Ascending aorta (tissue), 2 donors: ENCODE measurements around the gene MTG1. TPM values are rescaled to one million over a fixed set of nuclear protein-coding genes. Genes with fewer than 3 reads are reported as not detected.

ENCODE experiments used
- DNase-seq, 2 donors: peaks; one replicate each; pipeline ENCODE4 v3.0.0-alpha.2; 2019; ENCODE audit warnings: low spot score in 2 of 2
- H3K27ac ChIP-seq, 2 donors: fragments of 200-600 bp; sonication (generic); one replicate each; pipeline ENCODE4 v1.5.1; 2016 to 2017; ENCODE audit warnings: mild to moderate bottlenecking in 1 of 2
- H3K27me3 ChIP-seq: fragments of 200-600 bp; sonication (generic); one replicate; pipeline ENCODE4 v1.5.1; 2017
- H3K36me3 ChIP-seq, 2 donors: fragments of 200-600 bp; sonication (generic); one replicate each; pipeline ENCODE4 v1.5.1; 2016
- H3K4me1 ChIP-seq, 2 donors: fragments of 200-600 bp; sonication (generic); one replicate each; pipeline ENCODE4 v1.5.1; 2016 to 2017; ENCODE audit warnings: mild to moderate bottlenecking in 1 of 2
- H3K4me3 ChIP-seq, 2 donors: fragments of 200-600 bp; sonication (generic); one replicate each; pipeline ENCODE4 v1.5.1; 2016 to 2017; ENCODE audit warnings: mild to moderate bottlenecking in 1 of 2
- H3K9me3 ChIP-seq, 2 donors: fragments of 200-600 bp; sonication (generic); one replicate each; pipeline ENCODE4 v1.5.1; 2016
- intact Hi-C: fragments of 100-400 bp; cut with DNase I; formaldehyde crosslinking; loops from one replicate; pipeline ENCODE4 v1.15.1; 2023
- total RNA-seq: library from RNA; depleted of rRNA; stranded (reverse); fragments of >200 nt; gene quantifications from one replicate; pipeline ENCODE4 v1.1.0, GENCODE V29; 2016
- TF ChIP-seq, protein P1 (sequence below), 3 experiments: fragments of 200-600 bp in 2 of 3; fragments of 450-650 bp in 1 of 3; sonication (generic) in 2 of 3; IDR thresholded peaks; one replicate each; pipeline ENCODE4 v1.5.1; 2016 to 2019; ENCODE audit warnings: antibody characterized with exemption in 3 of 3, mild to moderate bottlenecking in 1 of 3, moderate library complexity in 1 of 3

MTG1 gene
- total RNA-seq, 1 donor from 2014 or later = 37.8 TPM

- TF ChIP-seq, protein P1, sequence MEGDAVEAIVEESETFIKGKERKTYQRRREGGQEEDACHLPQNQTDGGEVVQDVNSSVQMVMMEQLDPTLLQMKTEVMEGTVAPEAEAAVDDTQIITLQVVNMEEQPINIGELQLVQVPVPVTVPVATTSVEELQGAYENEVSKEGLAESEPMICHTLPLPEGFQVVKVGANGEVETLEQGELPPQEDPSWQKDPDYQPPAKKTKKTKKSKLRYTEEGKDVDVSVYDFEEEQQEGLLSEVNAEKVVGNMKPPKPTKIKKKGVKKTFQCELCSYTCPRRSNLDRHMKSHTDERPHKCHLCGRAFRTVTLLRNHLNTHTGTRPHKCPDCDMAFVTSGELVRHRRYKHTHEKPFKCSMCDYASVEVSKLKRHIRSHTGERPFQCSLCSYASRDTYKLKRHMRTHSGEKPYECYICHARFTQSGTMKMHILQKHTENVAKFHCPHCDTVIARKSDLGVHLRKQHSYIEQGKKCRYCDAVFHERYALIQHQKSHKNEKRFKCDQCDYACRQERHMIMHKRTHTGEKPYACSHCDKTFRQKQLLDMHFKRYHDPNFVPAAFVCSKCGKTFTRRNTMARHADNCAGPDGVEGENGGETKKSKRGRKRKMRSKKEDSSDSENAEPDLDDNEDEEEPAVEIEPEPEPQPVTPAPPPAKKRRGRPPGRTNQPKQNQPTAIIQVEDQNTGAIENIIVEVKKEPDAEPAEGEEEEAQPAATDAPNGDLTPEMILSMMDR (IDR thresholded peaks at IDR 0.05) = no peak
- intact Hi-C loops = no loop called here
- Histone ChIP-seq H3K36me3 (no peaks in the 10 kb centered on the region), H3K9me3 (peaks cover 28 to 30% of the 10 kb centered on the region in 2 donors), H3K27me3 (no peaks in the 10 kb centered on the region), H3K4me3 (no peak overlapping the region), H3K4me1 (no peaks in the 10 kb centered on the region), H3K27ac (no peak overlapping the region)
- DNase-seq = peak in 1 of 2 donors; percentile 54
Measured at GRCh38 chr10:133442967-133443924, 49.3 kb downstream of the MTG1 start.

- Histone ChIP-seq H3K27ac (no peak overlapping the region), H3K36me3 (no peaks in the 10 kb centered on the region), H3K9me3 (peaks cover 38 to 43% of the 10 kb centered on the region in 2 donors), H3K4me1 (no peaks in the 10 kb centered on the region), H3K4me3 (no peak overlapping the region), H3K27me3 (no peaks in the 10 kb centered on the region)
- TF ChIP-seq, protein P1 (IDR thresholded peaks at IDR 0.05) = no peak
- no peak for DNase-seq
- intact Hi-C loops = no loop called here
Measured at GRCh38 chr10:133444342-133445267, 50.6 kb downstream of the MTG1 start.

DNA sequence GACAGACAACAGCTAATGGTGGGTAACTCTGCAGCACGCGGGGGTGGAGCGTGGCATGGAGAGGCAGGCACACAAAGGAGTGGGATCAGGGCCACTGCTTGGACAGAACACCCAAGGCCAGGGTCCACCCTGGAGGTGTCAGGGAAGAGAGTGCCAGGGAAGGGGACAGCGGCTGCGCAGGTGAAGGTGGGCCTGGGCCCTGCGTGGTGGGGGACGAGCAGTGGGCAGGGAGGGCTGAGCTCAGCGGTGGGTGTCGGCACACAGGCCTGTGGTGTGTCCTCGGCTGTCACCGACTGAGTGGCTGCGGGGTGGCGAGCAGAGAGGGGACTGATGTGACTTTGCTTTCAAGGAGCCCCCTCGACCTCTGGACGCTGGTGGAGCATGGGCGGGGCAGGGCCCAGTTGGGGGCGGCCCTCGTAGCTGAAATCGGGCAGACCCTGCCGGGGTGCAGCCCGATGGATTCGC is 51.3 kb downstream of the MTG1 start:
- TF ChIP-seq, protein P1 (IDR thresholded peaks at IDR 0.05) = no peak
- H3K27ac ChIP-seq = no peak overlapping the region
- H3K36me3 ChIP-seq = no peaks in the 10 kb centered on the region
- peaks cover 38 to 43% of the 10 kb centered on the region in 2 donors for H3K9me3 ChIP-seq
- intact Hi-C loops = no loop called here
- DNase-seq = peak in 1 of 2 donors; percentile 60
- H3K27me3 ChIP-seq = no peaks in the 10 kb centered on the region
- no peak overlapping the region for H3K4me3 ChIP-seq
- no peaks in the 10 kb centered on the region for H3K4me1 ChIP-seq

GRCh38 chr10:133445751-133446708 is 52.1 kb downstream of the MTG1 start:
- intact Hi-C loops = no loop called here

More at GRCh38 chr10:133445751-133446708, 52.1 kb downstream of the MTG1 start:
- Histone ChIP-seq H3K4me1 (no peaks in the 10 kb centered on the region), H3K27ac (no peak overlapping the region), H3K36me3 (no peaks in the 10 kb centered on the region), H3K4me3 (no peak overlapping the region), H3K27me3 (no peaks in the 10 kb centered on the region), H3K9me3 (peaks cover 38 to 43% of the 10 kb centered on the region in 2 donors)
- TF ChIP-seq, protein P1 (IDR thresholded peaks at IDR 0.05) = no peak
- peak in 1 of 2 donors; percentile 53 for DNase-seq
